ENCODE results near the gene USP17L19. TPM values are rescaled to one million over a fixed set of nuclear protein-coding genes. Genes with fewer than 3 reads are reported as not detected.

The USP17L19 gene
- total RNA-seq: not detected in 2 replicates

DNA sequence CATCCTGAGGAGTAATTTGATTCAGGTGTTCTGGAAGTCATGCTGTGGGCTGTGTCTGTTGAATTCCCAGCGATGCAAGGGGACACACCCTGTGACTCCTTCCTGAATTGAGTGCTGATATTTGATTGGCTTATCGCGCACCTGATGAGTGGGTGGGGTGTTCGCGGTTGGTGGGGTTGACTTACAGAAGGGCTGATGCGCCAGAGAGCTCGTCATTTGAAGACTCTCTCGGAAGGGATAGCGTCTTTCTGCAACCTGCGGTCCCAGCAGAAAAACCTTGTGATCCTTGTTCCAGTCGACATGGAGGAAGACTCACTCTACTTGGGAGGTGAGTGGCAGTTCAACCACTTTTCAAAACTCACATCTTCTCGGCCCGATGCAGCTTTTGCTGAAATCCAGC, at the start of gene USP17L19:
TSS of gene USP17L19 (plus strand) at position 301 of the 400 bp plus-strand sequence. CDS start at position 301, 0 bp downstream.

DNA sequence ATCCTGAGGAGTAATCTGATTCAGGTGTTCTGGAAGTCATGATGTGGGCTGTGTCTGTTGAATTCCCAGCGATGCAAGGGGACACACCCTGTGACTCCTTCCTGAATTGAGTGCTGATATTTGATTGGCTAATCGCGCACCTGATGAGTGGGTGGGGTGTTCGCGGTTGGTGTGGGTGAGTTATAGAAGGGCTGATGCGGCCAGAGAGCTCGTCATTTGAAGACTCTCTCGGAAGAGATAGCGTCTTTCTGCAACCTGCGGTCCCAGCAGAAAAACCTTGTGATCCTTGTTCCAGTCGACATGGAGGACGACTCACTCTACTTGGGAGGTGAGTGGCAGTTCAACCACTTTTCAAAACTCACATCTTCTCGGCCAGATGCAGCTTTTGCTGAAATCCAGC, 42.8 kb upstream of the USP17L19 start, which contains the start of gene USP17L10:
TSS of gene USP17L10 (plus strand) at position 301 of the 400 bp plus-strand sequence. CDS start at position 301, 0 bp downstream.

GRCh38 chr4:9215105-9215504, 38.1 kb upstream of the USP17L19 start, which contains the start of gene USP17L11:
Gene USP17L11, plus strand, starts transcription at chr4:9215405. Its CDS starts 0 bp downstream, at chr4:9215405.

GRCh38 chr4:9219852-9220251, 33.3 kb upstream of the USP17L19 start, which contains the start of gene USP17L12:
Gene USP17L12, plus strand, starts transcription at chr4:9220152. Its CDS starts 0 bp downstream, at chr4:9220152.

DNA sequence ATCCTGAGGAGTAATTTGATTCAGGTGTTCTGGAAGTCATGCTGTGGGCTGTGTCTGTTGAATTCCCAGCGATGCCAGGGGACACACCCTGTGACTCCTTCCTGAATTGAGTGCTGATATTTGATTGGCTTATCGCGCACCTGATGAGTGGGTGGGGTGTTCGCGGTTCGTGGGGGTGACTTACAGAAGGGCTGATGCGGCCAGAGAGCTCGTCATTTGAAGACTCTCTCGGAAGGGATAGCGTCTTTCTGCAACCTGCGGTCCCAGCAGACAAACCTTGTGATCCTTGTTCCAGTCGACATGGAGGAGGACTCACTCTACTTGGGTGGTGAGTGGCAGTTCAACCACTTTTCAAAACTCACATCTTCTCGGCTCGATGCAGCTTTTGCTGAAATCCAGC, 28.6 kb upstream of the USP17L19 start, which contains the start of gene USP17L13:
TSS of gene USP17L13 (plus strand) at position 301 of the 400 bp plus-strand sequence. CDS start at position 301, 0 bp downstream.

GRCh38 chr4:9234085-9234484, 19.1 kb upstream of the USP17L19 start, which contains the start of gene USP17L15:
Gene USP17L15, plus strand, starts transcription at chr4:9234385. Its CDS starts 0 bp downstream, at chr4:9234385.

DNA sequence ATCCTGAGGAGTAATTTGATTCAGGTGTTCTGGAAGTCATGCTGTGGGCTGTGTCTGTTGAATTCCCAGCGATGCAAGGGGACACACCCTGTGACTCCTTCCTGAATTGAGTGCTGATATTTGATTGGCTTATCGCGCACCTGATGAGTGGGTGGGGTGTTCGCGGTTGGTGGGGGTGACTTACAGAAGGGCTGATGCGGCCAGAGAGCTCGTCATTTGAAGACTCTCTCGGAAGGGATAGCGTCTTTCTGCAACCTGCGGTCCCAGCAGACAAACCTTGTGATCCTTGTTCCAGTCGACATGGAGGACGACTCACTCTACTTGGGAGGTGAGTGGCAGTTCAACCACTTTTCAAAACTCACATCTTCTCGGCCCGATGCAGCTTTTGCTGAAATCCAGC, 9.6 kb upstream of the USP17L19 start, which contains the start of gene USP17L17:
TSS of gene USP17L17 (plus strand) at position 301 of the 400 bp plus-strand sequence. CDS start at position 301, 0 bp downstream.

DNA sequence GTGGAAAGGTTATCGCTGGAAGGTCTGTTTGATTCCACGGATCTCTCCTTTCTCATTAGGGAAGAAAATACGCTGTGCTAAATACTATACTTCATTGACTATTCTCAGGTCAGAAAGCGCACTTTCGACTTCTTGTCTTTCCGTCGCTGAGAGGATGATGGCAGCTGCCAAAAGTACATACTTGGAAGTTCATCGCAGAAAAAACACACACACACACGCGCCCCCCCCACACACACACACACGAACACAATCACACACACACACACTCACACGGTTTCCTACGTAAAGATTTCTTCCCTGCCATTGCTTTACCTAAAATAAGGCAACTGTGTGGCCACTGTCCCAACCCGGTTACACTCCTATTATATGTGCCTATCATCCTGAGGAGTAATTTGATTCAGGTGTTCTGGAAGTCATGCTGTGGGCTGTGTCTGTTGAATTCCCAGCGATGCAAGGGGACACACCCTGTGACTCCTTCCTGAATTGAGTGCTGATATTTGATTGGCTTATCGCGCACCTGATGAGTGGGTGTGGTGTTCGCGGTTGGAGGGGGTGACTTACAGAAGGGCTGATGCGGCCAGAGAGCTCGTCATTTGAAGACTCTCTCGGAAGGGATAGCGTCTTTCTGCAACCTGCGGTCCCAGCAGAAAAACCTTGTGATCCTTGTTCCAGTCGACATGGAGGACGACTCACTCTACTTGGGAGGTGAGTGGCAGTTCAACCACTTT, 5.1 kb upstream of the USP17L19 start, which contains the start of gene USP17L18:
TSS of gene USP17L18 (plus strand) at position 678 of the 728 bp plus-strand sequence. CDS start at position 678, 0 bp downstream.

DNA sequence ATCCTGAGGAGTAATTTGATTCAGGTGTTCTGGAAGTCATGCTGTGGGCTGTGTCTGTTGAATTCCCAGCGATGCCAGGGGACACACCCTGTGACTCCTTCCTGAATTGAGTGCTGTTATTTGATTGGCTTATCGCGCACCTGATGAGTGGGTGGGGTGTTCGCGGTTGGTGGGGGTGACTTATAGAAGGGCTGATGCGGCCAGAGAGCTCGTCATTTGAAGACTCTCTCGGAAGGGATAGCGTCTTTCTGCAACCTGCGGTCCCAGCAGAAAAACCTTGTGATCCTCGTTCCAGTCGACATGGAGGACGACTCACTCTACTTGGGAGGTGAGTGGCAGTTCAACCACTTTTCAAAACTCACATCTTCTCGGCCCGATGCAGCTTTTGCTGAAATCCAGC, 4.6 kb downstream of the USP17L19 start, which contains the start of gene USP17L20:
TSS of gene USP17L20 (plus strand) at position 301 of the 400 bp plus-strand sequence. CDS start at position 301, 0 bp downstream.

DNA sequence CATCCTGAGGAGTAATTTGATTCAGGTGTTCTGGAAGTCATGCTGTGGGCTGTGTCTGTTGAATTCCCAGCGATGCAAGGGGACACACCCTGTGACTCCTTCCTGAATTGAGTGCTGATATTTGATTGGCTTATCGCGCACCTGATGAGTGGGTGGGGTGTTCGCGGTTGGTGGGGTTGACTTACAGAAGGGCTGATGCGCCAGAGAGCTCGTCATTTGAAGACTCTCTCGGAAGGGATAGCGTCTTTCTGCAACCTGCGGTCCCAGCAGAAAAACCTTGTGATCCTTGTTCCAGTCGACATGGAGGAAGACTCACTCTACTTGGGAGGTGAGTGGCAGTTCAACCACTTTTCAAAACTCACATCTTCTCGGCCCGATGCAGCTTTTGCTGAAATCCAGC, 9.4 kb downstream of the USP17L19 start, which contains the start of gene USP17L21:
TSS of gene USP17L21 (plus strand) at position 301 of the 400 bp plus-strand sequence. CDS start at position 301, 0 bp downstream.

GRCh38 chr4:9267319-9267718, 14.1 kb downstream of the USP17L19 start, which contains the start of gene USP17L22:
Gene USP17L22, plus strand, starts transcription at chr4:9267619. Its CDS starts 0 bp downstream, at chr4:9267619.

Other genes with a start within 250 kb of the USP17L19 start
- gene FAM90A26, start 83.0 kb upstream of the USP17L19 start, total RNA-seq: not detected in 2 replicates
- gene USP17L10, start 42.7 kb upstream of the USP17L19 start, total RNA-seq: not detected in 2 replicates
- not detected in 2 replicates for gene USP17L11, start 38.0 kb upstream of the USP17L19 start, total RNA-seq
- gene USP17L12, start 33.2 kb upstream of the USP17L19 start, total RNA-seq: not detected in 2 replicates
- not detected in 2 replicates for gene USP17L13, start 28.5 kb upstream of the USP17L19 start, total RNA-seq
- gene USP17L15, start 19.0 kb upstream of the USP17L19 start, total RNA-seq: not detected in 2 replicates
- not detected in 2 replicates for gene USP17L17, start 9.5 kb upstream of the USP17L19 start, total RNA-seq
- not detected in 2 replicates for gene USP17L18, start 4.7 kb upstream of the USP17L19 start, total RNA-seq
- gene USP17L20, start 4.7 kb downstream of the USP17L19 start, total RNA-seq: not detected in 2 replicates
- not detected in 2 replicates for gene USP17L21, start 9.5 kb downstream of the USP17L19 start, total RNA-seq
- gene USP17L22, start 14.2 kb downstream of the USP17L19 start, total RNA-seq: not detected in 2 replicates
- not detected in 2 replicates for gene USP17L24, start 71.8 kb downstream of the USP17L19 start, total RNA-seq
- gene USP17L25, start 76.5 kb downstream of the USP17L19 start, total RNA-seq: not detected in 2 replicates
- not detected in 2 replicates for gene USP17L26, start 81.3 kb downstream of the USP17L19 start, total RNA-seq
- gene USP17L5, start 86.0 kb downstream of the USP17L19 start, total RNA-seq: not detected in 2 replicates
- not detected in 2 replicates for gene USP17L27, start 90.8 kb downstream of the USP17L19 start, total RNA-seq
- not detected in 2 replicates for gene USP17L28, start 95.5 kb downstream of the USP17L19 start, total RNA-seq
- not detected in 2 replicates for gene USP17L29, start 100.3 kb downstream of the USP17L19 start, total RNA-seq
- gene USP17L30, start 109.8 kb downstream of the USP17L19 start, total RNA-seq: not detected in 2 replicates
- gene DEFB131A, start 191.0 kb downstream of the USP17L19 start, total RNA-seq: not detected in 2 replicates